HG03196 (cell line): Measurements from ENCODE around the gene ALDH3B1.

ENCODE experiments used
- ATAC-seq: cut with Tn5 transposase; IDR thresholded peaks from one replicate; pipeline ENCODE4 v1.9.1; 2021; ENCODE audit not compliant: unreplicated experiment

Gene ALDH3B1

DNA sequence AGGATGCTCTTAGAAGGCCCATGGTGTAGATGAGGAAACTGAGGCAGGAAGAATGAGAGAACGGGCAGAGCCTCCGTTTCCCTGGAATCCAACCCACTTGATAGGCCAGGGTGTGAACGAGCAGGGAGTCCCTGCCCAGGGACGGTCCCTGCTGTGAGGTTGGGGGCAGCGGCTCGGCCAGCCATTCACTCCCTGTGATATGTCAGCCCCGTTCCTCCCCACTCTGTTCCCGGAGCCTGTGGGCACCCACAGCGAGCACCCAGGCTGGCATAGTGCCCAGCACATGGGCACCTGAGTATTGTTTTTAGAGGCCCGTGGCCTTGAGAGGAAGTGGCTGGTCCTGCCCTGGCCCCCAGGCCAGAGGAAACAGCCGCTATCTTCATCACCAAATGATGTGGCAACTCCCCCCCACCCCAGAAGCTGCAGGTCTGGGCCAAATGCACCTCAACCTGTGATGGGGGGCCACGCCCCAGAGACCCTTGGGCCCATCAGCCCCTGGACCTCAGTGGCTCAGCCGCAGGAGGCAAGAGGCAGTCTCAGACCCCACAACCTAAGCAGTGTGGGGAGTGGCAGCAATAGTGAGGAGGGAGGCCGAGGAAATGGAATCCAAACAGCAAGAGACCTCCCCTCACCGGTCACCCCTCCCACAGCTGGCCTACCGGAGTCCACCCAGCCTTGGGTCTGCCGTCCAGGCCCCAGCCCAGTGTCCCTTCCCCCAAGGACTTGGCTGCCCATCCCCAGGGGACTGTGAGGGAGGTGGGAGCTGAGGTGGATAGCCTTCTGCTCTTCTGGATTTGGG is 2.1 kb downstream of the ALDH3B1 start:
- no peak for ATAC-seq

DNA sequence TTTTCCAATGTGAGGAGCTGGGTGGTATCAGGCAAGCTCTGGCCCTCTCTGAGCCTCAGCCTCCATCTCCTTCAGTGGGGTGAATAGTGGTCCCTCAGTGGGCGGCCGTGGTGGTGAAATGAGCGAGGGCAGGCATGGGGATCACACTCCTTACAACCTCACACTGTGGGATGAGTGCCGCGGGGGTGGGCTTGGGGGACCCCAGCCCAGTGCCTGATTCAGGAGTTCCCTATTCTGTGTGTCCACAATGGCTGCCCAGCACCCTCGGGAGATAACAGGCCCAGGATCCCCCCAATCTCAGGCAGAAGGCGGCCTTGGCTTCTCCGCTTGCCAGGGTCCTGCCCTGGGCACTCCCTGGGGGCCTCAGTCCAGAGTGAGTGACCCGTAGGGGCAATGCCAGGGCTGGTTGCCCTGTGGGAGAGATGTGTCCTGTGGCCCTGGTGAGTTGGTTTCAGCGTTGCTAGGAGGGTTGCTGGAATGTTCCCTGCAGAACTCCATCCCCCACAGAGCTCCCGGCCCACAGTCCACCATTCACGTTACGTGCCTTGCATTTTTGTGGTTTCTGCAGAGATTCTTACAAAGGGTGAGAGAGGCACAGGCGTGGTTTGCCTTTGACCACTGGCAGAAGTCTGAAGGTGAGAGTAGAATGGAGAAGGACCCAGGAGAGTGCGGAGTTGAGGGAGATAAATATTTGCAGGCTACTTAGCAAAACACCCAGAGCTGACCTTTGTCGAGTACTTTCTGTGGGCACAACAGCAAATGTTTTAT is 2.9 kb downstream of the ALDH3B1 start:
- ATAC-seq, result no peak

- no peak for ATAC-seq
These were observed 3.6 kb downstream of the ALDH3B1 start for GRCh38 chr11:68013611-68014156.

- ATAC-seq, result no peak
These were observed 4.2 kb downstream of the ALDH3B1 start for GRCh38 chr11:68014157-68014946.

DNA sequence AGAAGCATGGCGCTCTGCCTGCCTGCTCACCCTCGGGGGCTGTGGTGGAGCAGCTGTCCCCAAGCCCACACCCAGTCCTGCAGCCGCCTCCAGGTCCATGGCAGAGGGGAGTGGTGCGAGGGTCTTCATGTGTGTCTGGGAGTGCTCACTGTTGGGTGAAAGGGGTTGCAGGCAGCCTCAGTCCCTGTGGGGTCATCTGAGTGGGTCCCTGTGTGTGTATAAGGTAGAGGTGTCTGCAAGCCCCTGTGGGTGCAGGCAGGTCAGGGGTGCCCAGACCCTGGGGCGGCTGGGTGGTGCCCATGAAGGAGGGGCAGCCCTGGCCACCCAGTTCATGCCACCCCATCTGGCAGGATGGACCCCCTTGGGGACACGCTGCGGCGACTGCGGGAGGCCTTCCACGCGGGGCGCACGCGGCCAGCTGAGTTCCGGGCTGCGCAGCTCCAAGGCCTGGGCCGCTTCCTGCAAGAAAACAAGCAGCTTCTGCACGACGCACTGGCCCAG is 4.9 kb downstream of the ALDH3B1 start:
- ATAC-seq, result no peak

- no peak for ATAC-seq
These were observed 5.3 kb downstream of the ALDH3B1 start for GRCh38 chr11:68015467-68015866.

DNA sequence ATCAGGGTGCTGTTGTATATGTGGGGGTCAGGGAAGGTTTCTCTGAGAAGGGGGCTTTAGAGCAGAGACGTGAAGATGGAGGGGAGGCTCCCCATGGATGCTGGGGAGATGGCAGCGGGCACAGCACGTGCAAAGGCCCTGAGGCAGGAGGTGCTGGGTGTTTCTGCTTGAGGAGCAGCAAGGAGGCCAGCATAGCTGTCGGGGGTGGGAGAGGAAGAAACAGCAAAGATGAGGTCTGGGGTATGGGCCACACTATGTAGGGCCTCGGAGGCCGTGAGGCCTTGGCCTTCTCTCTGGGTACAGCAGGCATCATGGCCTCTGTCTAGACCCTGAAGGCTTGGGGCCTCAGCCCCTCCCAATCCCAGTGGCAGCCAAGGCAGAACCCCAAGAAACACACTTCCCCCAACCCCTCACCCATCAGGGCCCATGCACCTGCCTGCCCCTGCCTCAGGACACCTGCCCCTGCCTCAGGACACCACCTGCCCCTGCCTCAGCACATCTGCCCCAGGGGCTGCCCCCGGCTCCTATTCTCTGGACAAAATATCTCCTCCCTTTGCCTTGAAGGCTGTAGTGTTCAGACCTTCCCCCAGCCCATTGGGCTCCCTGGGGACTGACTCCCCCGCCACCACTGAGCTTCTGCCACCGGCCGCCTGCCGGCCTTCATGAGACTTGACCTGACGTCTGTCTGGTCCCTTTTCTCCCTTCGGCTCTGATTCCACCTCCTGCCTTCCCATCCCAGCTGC is 6.2 kb downstream of the ALDH3B1 start:
- no peak for ATAC-seq

DNA sequence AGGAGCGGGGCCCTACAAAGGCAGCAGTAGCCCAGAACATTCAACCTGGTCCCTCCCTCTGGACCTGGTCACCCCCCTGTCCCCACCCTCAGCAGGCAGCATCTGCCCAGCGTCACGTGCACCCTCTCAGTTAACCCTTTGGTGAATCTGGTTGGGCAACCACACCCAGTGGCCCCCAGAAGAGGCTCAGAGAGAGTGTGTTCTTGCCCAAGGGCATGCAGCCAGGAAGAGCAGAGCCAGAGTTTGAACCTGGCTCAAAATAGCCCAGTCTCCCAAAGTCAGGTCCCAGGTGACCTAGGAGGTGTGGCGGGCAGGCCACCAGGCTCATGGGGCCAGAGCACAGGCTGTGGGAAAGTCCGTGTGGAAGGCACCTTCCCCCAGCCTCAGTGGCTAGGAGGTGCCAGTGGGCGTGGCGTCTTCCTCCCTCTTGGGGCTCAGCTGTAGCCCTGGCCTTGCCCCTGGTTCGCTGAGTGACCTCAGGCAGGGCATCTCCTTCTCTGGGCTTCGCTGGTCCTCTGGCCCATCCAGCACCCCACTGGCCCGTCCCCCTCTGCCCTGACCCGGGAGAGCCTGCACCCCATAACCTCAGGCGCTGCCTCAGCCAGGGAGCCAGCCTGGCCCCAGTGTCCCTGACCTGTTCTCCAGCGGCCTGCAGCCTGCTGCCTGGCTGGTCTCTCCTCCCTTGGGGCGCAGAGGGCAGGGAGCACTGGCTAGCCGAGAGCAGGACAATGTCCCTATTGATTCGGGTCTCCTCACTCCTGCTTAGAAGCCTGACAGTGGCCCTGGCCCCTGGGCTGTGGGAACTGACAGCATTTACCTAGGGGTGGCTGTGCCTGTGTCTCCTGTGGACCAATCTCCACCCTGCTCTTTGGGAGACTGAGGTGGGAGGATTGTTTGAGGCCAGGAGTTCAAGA is 7.0 kb downstream of the ALDH3B1 start:
- ATAC-seq, result no peak

DNA sequence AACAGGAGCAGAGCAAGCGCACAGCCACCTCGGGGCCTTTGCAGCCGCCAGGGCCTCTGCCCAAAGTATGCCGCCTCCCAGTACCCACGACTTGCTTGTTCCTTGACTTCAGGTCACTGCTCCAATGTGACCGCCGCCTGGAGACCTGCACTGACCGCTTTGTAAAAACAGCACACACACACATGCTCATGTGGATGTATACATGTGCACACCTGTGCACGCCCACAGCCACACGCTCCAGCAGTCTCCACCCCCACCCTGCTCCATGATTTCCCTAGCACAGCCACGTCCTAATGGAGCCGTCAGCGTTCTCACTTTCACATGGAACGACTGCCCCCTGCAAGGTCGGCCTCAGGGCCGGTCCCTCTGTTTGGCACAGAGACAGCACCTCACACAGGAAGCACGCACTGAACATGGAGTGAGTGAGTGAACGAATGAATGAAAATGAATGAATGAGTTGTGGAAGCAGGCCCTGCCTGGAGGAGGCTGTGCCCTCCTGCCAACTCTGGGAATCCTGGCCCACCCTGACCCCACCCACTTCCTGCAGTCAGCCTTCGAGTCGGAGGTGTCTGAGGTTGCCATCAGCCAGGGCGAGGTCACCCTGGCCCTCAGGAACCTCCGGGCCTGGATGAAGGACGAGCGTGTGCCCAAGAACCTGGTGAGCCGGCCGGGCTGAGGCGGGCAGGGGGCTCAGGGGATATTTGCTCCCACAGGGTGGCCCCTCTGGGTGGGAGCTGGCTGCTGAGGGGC is 8.0 kb downstream of the ALDH3B1 start:
- no peak for ATAC-seq

GRCh38 chr11:68018730-68019190 is 8.6 kb downstream of the ALDH3B1 start:
- no peak for ATAC-seq

- no peak for ATAC-seq
These were observed 9.4 kb downstream of the ALDH3B1 start for GRCh38 chr11:68019486-68019885.

- no peak for ATAC-seq
These were observed 10.4 kb downstream of the ALDH3B1 start for GRCh38 chr11:68020575-68020974.

GRCh38 chr11:68021167-68021787 is 11.2 kb downstream of the ALDH3B1 start:
- ATAC-seq, result no peak

DNA sequence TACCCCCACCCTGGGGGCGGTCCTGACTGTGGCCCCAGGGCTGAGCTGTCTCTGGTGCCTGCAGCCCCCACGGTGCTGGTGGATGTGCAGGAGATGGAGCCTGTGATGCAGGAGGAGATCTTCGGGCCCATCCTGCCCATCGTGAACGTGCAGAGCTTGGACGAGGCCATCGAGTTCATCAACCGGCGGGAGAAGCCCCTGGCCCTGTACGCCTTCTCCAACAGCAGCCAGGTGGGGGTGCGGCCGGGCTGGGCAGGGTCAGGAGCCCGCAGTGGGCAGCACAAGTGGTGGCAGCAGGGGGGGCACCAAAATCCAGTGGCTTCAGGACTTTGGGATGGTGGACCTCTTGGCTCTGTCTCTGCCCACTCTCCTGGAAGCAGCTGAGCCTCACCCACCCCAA is 12.4 kb downstream of the ALDH3B1 start:
- ATAC-seq, result no peak

DNA sequence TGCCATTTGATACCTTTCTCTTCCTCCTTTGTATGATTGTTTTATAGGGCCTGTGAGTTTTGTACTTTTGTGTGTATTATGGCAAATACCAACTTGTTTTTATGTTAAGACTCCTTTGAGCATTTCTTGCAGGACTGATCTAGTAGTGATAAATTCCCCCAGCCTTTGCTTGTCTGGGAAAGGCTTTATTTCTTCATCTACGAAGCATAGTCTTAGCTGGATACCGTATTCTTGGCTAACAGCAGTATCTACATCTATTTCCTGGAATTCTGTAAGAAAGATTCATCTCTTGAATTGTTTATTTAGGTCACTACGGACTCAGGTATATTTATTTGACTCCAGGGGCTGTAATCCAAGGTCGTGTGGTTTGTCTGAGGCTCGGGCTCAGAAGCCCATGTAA is 14.4 kb downstream of the ALDH3B1 start:
- ATAC-seq, result no peak

GRCh38 chr11:68025047-68025446 is 14.9 kb downstream of the ALDH3B1 start:
- ATAC-seq, result no peak

DNA sequence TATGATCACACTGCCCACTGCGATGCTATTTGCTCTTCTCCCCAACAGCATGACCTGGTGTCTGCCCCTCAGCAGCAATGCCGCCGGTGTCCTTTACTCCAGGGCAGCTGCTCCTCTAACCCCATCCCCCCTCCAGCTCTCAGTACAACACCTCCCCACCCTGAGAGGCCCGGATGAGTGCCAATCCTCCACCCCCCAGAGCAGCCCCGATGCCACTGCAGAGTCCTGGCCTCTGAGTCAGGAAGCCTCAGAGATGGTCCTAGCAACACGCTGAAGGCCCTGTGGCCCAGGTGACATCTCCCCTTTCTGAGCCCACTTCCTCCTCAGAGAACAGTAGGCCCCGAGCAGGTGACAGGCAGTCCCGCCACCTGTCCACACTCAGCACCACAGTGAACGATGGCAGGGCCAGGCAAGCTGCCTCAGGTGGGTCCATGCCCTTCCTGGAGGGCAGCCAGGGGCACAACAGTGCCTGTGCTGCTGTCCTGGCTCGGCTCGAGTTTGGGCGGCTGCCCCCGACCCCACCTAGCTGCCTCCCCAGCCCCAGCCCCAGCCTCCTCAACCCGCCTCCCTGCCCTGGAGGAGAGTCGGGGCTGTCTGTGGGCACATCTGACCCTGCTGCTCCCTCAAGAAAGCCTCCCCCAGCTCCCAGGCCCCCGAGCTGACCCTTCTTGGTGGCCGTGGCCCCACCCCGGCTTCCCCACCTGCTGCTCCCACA is 16.4 kb downstream of the ALDH3B1 start:
- no peak for ATAC-seq
